ENCODE data around the gene TULP3. TPM values are rescaled to one million over a fixed set of nuclear protein-coding genes. Genes with fewer than 3 reads are reported as not detected.

TULP3 gene
- total and polyA plus RNA-seq, 2 of the 8 experiments (the other 6 are each of a cell fraction or from before 2014, with no cell fraction given): 18.4 to 21.2 TPM

DNA sequence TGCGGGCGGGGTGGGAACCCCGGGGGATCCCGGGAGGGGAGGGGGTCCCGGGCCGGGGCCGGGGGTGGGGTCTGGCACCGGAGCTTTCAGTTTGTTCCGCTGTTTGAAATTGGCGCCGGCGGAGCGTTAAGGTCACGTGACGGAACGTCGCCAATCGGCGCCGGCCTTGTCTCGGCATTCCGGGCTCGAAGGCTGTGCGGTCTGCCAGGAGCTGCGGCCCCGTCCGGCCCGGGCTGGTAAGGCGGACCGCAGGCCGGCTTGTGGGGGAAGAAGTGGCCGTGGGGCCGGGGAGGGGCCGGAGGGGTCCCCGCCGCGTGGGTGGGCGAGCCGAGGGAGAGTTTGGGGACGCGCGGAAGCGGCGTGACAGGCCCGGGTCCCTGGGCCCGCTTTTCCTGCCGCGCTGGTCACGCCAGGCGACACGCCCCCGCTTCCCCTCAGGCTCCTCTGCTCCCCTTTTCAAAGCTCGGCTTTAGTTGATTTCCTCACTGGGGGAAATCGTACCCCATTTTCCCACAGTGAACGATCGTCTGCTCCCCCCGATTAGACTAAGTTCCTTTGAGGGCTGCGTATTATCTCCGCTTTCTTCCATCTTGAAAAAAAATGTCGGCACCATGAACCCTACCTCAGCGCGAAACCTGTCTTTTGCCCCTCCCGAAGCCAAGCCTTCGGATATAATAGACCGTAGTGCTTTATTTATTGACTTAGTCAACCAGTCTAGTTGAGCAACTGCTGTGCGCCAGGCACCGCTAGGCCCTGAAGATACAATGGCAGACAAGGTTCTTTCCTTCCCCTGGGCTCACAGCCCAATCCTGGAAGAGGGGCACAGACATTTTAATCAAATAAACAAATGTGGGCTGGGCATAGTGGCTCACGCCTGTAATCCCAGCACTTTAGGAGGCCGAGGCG, 13.4 kb upstream of the TULP3 start, which contains the start of the genes FOXM1 and RHNO1 (continued):
- TF ChIP-seq CBX5 (IDR thresholded peaks at IDR 0.05; ENCODE audit: low read depth, low read length) (no peak), BCL11A (IDR thresholded peaks at IDR 0.05; ENCODE audit: low read depth in 2 of 2, low read length in 2 of 2) (no peak), RBBP5 (IDR thresholded peaks at IDR 0.05; ENCODE audit: borderline replicate concordance, low read depth, low read length) (no peak), HDAC2 (IDR thresholded peaks at IDR 0.05; ENCODE audit: borderline replicate concordance in 1 of 2, low read depth in 2 of 2, low read length in 2 of 2) (no peak; a peak in 1 of 4 replicates), MAFK (IDR thresholded peaks at IDR 0.05; ENCODE audit: low read depth, low read length) (no peak), ASH2L (IDR thresholded peaks at IDR 0.05; ENCODE audit: low read length) (peak; percentile 40), CEBPB (IDR thresholded peaks at IDR 0.05; ENCODE audit: low read depth, low read length) (no peak), KDM4A (IDR thresholded peaks at IDR 0.05; ENCODE audit: low read depth, low read length, severe bottlenecking) (peak; percentile 56), SIX5 (IDR thresholded peaks at IDR 0.05; ENCODE audit: low read depth, low read length) (no peak), RXRA (IDR thresholded peaks at IDR 0.05; ENCODE audit: insufficient read depth, low read depth, low read length) (no peak), KDM5A (IDR thresholded peaks at IDR 0.05; ENCODE audit: low read length) (0 out of 2 replicates have a peak, but pooled peaks have one; percentile 39), SUZ12 (IDR thresholded peaks at IDR 0.05; ENCODE audit: low read length) (no peak), ZNF274 (IDR thresholded peaks at IDR 0.05; ENCODE audit: borderline replicate concordance, extremely low read depth, low read length) (no peak), EP300 (IDR thresholded peaks at IDR 0.05; ENCODE audit: borderline replicate concordance in 1 of 2, low read depth in 2 of 2, low read length in 2 of 2) (no peak), HDAC6 (IDR thresholded peaks at IDR 0.05; ENCODE audit: low read depth, low read length) (no peak), MAX (IDR thresholded peaks at IDR 0.05) (peak; percentile 38)
- TF ChIP-seq, protein P1, sequence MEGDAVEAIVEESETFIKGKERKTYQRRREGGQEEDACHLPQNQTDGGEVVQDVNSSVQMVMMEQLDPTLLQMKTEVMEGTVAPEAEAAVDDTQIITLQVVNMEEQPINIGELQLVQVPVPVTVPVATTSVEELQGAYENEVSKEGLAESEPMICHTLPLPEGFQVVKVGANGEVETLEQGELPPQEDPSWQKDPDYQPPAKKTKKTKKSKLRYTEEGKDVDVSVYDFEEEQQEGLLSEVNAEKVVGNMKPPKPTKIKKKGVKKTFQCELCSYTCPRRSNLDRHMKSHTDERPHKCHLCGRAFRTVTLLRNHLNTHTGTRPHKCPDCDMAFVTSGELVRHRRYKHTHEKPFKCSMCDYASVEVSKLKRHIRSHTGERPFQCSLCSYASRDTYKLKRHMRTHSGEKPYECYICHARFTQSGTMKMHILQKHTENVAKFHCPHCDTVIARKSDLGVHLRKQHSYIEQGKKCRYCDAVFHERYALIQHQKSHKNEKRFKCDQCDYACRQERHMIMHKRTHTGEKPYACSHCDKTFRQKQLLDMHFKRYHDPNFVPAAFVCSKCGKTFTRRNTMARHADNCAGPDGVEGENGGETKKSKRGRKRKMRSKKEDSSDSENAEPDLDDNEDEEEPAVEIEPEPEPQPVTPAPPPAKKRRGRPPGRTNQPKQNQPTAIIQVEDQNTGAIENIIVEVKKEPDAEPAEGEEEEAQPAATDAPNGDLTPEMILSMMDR (IDR thresholded peaks at IDR 0.05; ENCODE audit: control extremely low read depth in 1 of 3, insufficient read depth in 1 of 3, low read depth in 1 of 3, low read length in 3 of 3): no peak
- TF ChIP-seq, protein P2, sequence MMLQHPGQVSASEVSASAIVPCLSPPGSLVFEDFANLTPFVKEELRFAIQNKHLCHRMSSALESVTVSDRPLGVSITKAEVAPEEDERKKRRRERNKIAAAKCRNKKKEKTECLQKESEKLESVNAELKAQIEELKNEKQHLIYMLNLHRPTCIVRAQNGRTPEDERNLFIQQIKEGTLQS (IDR thresholded peaks at IDR 0.05; ENCODE audit: insufficient read depth, low read depth, low read length): peak; percentile 61; the same call in 1 of the 2 replicates
